GM04503 (cell line): ENCODE data around the gene ATP11C.

Source experiments
- DNase-seq: peaks from one replicate; pipeline ENCODE4 v3.0.0-alpha.2; 2012; ENCODE audit warnings: low read depth

The ATP11C gene

DNA sequence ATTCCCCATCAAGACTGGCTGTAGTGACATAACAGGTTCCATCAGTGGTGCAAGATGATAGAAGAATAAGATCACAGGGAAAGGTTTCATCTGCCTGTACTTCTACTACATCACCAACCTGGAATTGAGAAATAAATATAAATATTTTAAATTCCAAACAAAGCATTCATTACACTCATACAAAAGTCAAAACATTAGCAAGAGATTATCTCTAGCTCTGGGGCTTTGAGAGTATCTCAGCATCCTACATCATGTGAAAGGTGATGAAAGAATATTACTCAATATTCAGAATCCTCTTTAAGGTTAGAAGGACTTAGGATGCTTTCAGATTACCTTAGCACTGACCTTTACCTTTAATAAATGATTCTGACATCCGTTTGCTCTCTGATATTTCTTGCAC is 128.4 kb downstream of the ATP11C start:
- no peak for DNase-seq

DNA sequence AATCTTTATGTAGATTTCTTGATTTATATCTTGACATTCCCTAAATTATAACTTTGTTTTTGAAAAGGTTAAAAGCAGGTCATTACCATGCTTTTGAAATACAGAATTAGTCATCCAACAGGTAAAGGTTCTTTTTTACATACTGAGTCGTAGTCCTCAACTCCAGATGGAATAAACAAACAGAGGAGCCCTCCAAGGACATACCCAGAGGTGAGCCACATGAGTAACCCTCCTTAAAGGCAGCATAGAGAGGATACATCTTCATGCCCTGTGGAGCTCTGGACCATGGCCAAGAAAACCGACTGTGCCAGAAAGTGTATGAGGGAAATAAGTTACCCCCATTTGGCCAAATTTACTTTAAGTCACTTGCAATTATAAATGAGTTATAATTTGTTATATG is 129.6 kb downstream of the ATP11C start:
- DNase-seq, result no peak

GRCh38 chrX:139802048-139802447 is 130.8 kb downstream of the ATP11C start:
- DNase-seq, result no peak

DNA sequence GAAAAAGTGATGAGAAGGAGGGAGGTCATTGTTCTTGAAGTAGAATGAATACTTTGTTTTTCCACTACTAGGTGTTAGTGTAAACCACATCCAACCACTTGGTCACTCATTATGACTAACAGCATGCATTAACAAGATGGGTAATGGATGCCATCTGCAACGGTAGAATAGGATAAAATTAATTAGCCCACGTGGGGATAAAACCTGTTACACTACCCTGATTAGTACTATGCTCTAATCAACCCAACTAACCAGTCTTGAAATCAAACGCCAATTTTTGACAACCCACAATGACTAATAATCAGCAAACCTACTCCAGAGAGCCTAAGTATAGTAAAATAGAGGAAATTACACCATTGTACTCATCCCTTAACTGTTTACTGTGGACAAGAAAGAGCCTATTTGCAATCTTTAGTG is 131.4 kb downstream of the ATP11C start:
- DNase-seq, result no peak

DNA sequence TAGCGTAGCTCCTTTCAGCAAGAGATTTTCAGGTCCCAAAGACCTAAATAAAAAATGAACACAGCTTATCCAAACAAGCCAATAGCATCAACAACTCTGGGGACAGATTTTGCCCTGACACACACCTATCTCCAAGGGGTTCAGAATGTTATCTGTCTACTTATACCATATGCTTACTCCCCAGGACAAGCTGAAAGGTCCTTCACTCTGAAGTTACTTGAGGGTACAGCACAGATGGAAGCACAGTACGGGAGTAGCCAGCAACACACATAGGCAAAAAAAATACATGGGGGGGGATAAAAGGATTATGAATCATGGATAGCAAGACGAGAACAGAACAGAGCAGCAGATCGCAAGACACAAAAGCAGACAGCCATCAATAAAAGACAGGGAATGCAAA is 134.2 kb downstream of the ATP11C start:
- DNase-seq, result no peak

GRCh38 chrX:139795196-139795595 is 137.7 kb downstream of the ATP11C start:
- DNase-seq, result no peak

- DNase-seq, result no peak
Measured at GRCh38 chrX:139787601-139788000, 145.3 kb downstream of the ATP11C start.

GRCh38 chrX:139784807-139785206 is 148.0 kb downstream of the ATP11C start:
- no peak for DNase-seq

GRCh38 chrX:139783959-139784358 is 148.9 kb downstream of the ATP11C start:
- DNase-seq, result no peak

DNA sequence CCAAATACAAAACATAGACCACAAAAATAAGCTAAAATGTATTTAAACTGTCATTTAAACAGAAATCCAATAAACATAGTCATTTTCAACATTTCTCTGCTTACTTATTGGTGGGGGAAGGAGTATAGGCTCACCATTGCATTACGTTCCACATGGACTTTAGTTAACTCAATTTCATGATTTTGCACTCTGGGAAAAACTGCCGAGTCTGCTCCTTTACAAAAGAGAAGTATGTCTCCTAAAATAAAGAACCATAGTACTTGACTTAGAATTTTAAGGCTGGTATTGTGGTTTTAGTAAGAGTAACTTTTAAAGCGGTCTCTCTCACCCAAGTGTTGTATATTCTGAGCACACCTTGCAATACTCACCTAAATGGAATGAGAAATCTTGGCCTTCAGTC is 149.8 kb downstream of the ATP11C start:
- DNase-seq, result no peak

GRCh38 chrX:139776599-139776998 is 156.3 kb downstream of the ATP11C start:
- DNase-seq, result no peak

- no peak for DNase-seq
Measured at GRCh38 chrX:139770366-139770765, 162.5 kb downstream of the ATP11C start.

DNA sequence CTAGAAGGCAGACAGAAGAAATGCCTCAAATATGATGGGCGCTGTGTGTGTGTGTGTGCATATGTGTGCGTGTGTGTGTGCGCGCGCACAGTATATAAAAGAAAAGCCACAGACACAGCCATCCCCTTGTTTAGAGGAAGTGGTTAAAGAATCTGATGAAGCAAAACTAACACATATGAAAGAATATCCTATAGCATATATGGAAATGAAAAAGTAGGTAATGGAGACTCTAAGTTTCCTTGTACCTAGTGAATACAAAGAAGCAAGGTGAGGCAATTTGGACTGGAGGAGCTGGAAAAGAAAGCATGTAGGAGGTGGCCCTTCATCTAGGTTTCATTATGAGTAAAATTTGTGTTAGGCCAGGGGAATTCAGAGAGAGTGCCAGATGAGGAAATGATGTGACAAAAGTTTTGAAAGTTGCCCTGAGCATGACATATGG is 166.3 kb downstream of the ATP11C start:
- no peak for DNase-seq

DNA sequence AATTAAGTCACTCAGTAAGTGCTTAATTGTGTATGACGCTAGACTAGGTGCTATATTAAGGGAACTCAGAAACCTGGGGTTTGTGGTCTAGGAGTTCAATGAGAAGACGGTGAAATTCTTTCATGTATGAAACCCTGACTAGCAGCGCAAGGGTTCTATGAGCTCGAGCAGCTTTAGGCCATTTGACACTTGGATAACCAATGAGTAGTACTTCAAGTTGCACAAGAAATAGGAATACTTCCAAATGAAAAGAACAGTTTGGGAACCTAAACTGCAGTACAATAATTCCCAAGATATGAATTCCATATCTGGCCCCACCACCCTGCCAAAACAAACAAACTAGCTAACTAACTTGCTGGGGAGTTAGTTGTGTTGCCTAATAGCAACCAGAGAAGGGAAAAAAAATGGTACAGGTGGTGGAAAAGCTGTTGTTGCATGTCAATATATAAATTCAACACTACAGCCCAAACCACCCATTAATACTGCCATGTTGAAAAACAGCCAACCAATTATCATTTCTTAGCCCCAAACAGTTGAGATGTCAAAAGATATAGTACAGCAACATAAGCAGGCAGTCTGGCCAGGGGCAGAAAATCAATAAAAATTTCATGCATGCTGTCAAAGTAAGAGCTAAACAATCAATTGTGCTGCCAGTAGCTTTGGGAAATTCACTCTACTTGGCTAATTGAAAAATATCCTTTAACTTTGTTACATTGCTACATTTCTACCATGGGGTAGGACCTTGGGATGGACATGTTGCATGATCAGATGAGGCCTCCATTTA is 170.3 kb downstream of the ATP11C start:
- DNase-seq, result no peak

GRCh38 chrX:139759637-139760036 is 173.2 kb downstream of the ATP11C start:
- DNase-seq, result no peak

GRCh38 chrX:139758809-139759208 is 174.0 kb downstream of the ATP11C start:
- DNase-seq, result no peak

GRCh38 chrX:139758250-139758649 is 174.6 kb downstream of the ATP11C start:
- DNase-seq, result no peak

DNA sequence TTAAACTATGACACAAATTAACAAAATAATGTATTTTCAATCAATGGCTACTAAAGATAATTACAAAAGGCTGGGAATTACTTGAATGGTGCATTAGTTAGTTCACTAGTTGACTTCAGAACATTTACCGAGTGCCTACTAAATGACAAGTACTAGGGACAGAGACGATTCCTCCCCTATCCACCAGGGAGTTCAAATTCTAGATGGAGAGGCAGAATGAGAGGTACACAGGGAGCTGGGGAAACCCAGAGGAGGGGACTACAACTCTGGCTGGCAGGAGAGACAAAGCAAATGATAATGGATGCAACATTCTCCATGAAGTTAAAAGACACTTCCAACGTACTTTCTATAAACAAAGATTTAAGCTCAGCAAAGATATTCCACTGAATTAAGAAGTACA is 181.8 kb downstream of the ATP11C start:
- DNase-seq, result no peak

GRCh38 chrX:139750390-139750789 is 182.5 kb downstream of the ATP11C start:
- no peak for DNase-seq

DNA sequence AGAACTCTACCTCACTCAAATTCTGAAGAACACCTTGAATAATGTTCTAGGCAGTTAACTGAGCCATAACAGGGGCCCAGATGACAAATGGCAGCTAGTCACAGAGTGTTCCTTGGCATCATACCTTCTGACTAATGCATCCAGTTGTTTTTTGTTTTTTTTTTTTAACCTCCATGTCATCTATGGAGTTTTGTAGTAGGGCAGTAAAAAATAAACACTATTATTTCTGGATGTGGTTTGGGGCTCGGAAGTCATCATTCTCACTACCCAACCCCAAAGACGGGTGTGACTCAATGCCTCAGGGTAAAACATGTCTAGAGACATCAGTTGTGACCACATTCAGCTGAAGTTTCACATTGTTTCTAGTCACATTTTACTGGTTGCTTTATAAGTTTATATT is 193.7 kb downstream of the ATP11C start:
- DNase-seq, result peak; percentile 33

GRCh38 chrX:139738581-139738980 is 194.3 kb downstream of the ATP11C start:
- no peak for DNase-seq

- no peak for DNase-seq
Measured at GRCh38 chrX:139736151-139736550, 196.7 kb downstream of the ATP11C start.

DNA sequence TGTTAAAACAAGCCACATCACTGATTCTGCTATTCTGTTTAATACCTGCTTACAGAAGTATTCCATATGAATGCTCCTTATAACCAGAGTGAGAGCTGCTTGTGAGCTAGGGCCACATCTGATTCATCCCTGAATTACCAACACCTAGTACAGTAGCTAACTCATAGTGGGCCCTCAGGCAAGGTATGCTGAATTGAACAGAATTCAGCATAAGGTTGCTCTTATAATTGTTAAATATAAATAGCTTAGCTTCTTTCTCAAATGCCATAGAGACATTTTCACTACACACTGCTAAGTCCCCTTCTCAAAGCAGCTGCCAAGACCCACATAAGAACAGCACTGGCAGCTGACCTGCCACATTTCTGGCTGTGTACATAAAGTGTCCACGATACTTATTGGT is 197.9 kb downstream of the ATP11C start:
- DNase-seq, result no peak

DNA sequence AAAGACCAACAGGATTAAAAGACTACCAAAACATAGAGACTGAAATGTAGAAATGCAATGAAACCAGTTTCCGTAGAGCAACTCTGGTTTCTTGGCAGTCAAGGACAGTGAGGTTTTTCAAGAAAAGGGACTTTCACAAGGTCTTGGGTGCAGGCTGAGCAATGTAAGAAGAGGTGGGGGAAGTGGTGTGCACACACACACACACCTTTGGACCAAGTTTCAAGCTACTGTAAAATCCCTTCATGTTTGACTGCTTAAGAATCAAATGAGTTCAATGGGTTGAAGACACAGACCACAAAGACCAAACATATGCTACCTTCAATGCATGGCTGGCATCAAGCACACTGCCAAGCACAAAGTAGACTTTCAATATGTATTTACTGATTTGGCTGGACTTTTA is 207.1 kb downstream of the ATP11C start:
- DNase-seq, result no peak
